H1 (cell line): ENCODE results near the gene CLCN5. TPM values are rescaled to one million over a fixed set of nuclear protein-coding genes. Genes with fewer than 3 reads are reported as not detected.

Source experiments
- CTCF ChIA-PET: fragments of 300-600 bp; sonication (Branson Sonifier 250); formaldehyde crosslinking; loops from one replicate; lab custom pipeline; 2021; ENCODE audit not compliant: partially characterized antibody; lab: Charles Lee
- POLR2A ChIA-PET: fragments of 300-600 bp; sonication (Branson Sonifier 250); formaldehyde crosslinking; loops from one replicate; lab custom pipeline; 2021; ENCODE audit warnings: inconsistent platforms; ENCODE audit not compliant: partially characterized antibody; lab: Charles Lee
- DNase-seq, 2 experiments: peaks; one replicate each; pipeline versions ENCODE4 v3.0.0 to v3.0.0-alpha.2; 2010 to 2022; ENCODE audit warnings: low spot score in 2 of 2, low read depth in 1 of 2, mixed read lengths in 1 of 2
- FAIRE-seq: peaks from 2 replicates; lab custom pipeline; 2011; peaks lifted over from hg19 to GRCh38; lab: Jason Lieb, UNC
- H2AFZ ChIP-seq: 2 replicates; pipeline ENCODE4 v1.8.1; 2012; ENCODE audit warnings: low read length, inconsistent platforms
- H2AK5ac ChIP-seq: 2 replicates; pipeline ENCODE4 v1.6.1; 2013; ENCODE audit warnings: low read depth, low read length
- H2BK120ac ChIP-seq: replicated peaks from 2 replicates; pipeline ENCODE3; 2013; ENCODE audit warnings: low read depth, low read length, inconsistent platforms
- H2BK12ac ChIP-seq: 2 replicates; pipeline ENCODE4 v1.6.1; 2013; ENCODE audit warnings: low read depth, low read length
- H2BK15ac ChIP-seq: 2 replicates; pipeline ENCODE4 v1.6.1; 2013; ENCODE audit warnings: low read length
- H2BK20ac ChIP-seq: 2 replicates; pipeline ENCODE4 v1.6.1; 2013; ENCODE audit warnings: low read length
- H2BK5ac ChIP-seq: 2 replicates; pipeline ENCODE4 v1.6.1; 2013; ENCODE audit warnings: low read depth, low read length
- H3K14ac ChIP-seq: 2 replicates; pipeline ENCODE4 v1.6.1; 2013; ENCODE audit warnings: inconsistent platforms; ENCODE audit not compliant: insufficient read length
- H3K18ac ChIP-seq: 2 replicates; pipeline ENCODE4 v1.6.1; 2013; ENCODE audit warnings: low read length; ENCODE audit errors: extremely low read depth
- H3K23ac ChIP-seq: 2 replicates; pipeline ENCODE4 v1.6.1; 2013; ENCODE audit warnings: inconsistent platforms; ENCODE audit not compliant: insufficient read length
- H3K23me2 ChIP-seq: 2 replicates; pipeline ENCODE4 v1.6.1; 2013; ENCODE audit warnings: low read depth, low read length
- H3K27ac ChIP-seq: 2 replicates; pipeline ENCODE4 v1.6.1; 2011; ENCODE audit warnings: low read depth, low read length, inconsistent platforms
- H3K27me3 ChIP-seq, 4 experiments: replicated peaks in 1 of 4; 1 replicate in 1 of 4; 2 replicates in 3 of 4; pipeline versions ENCODE4 v1.6.1 to v1.8.1; 2011 to 2013; ENCODE audit warnings: low read length in 3 of 4, mild to moderate bottlenecking in 3 of 4, inconsistent platforms in 2 of 4, mixed read lengths in 2 of 4, moderate library complexity in 1 of 4; ENCODE audit not compliant: control insufficient read depth in 3 of 4, insufficient read depth in 3 of 4; ENCODE audit errors: extremely low read depth in 1 of 4
- H3K36me3 ChIP-seq, 4 experiments: 2 replicates each; pipeline versions ENCODE4 v1.6.1 to v1.8.1; 2011 to 2013; ENCODE audit warnings: mild to moderate bottlenecking in 4 of 4, low read length in 3 of 4, moderate library complexity in 2 of 4, control low read depth in 1 of 4, inconsistent platforms in 1 of 4; ENCODE audit not compliant: insufficient read depth in 4 of 4, control insufficient read depth in 2 of 4
- H3K4ac ChIP-seq: replicated peaks from 2 replicates; pipeline ENCODE3; 2013; ENCODE audit warnings: low read length, low read depth, mixed read lengths, inconsistent platforms; ENCODE audit not compliant: insufficient read length
- H3K4me1 ChIP-seq, 4 experiments: replicated peaks in 1 of 4; 1 replicate in 1 of 4; 2 replicates in 3 of 4; pipeline versions ENCODE4 v1.6.1 to v1.8.1; 2011 to 2013; ENCODE audit warnings: low read length in 3 of 4, inconsistent platforms in 2 of 4, mixed read lengths in 1 of 4; ENCODE audit not compliant: insufficient read depth in 4 of 4, control insufficient read depth in 3 of 4
- H3K4me2 ChIP-seq, 2 experiments: 2 replicates each; pipeline versions ENCODE4 v1.6.1 to v1.8.1; 2011 to 2013; ENCODE audit warnings: low read depth in 2 of 2, low read length in 2 of 2, control low read depth in 1 of 2, inconsistent platforms in 1 of 2, mild to moderate bottlenecking in 1 of 2; ENCODE audit not compliant: insufficient read depth in 1 of 2
- H3K4me3 ChIP-seq, 4 experiments: fragments of 200-600, 300-600 bp in 1 of 4; sonication (generic), shearing (Covaris generic), sonication (Bioruptor Twin) in 1 of 4; 2 replicates each; pipeline versions ENCODE4 v1.5.1 to v1.8.1; 2011 to 2016; ENCODE audit warnings: low read length in 4 of 4, low read depth in 3 of 4, control low read depth in 2 of 4, inconsistent platforms in 2 of 4, mild to moderate bottlenecking in 2 of 4, mixed read lengths in 1 of 4, moderate library complexity in 1 of 4; ENCODE audit not compliant: insufficient read depth in 2 of 4; ENCODE audit errors: extremely low read depth in 1 of 4
- H3K56ac ChIP-seq: replicated peaks from 2 replicates; pipeline ENCODE3; 2013; ENCODE audit warnings: low read depth, mild to moderate bottlenecking, mixed read lengths, low read length, inconsistent platforms; ENCODE audit not compliant: insufficient read length
- H3K79me1 ChIP-seq: 2 replicates; pipeline ENCODE4 v1.6.1; 2013; ENCODE audit warnings: low read depth, low read length, control low read depth
- H3K79me2 ChIP-seq, 2 experiments: 2 replicates each; pipeline versions ENCODE4 v1.6.1 to v1.8.1; 2012 to 2013; ENCODE audit warnings: low read length in 2 of 2, mild to moderate bottlenecking in 2 of 2, inconsistent platforms in 1 of 2; ENCODE audit not compliant: insufficient read depth in 2 of 2, control insufficient read depth in 1 of 2
- H3K9ac ChIP-seq, 4 experiments: replicated peaks in 1 of 4; 1 replicate in 1 of 4; 2 replicates in 3 of 4; pipeline versions ENCODE4 v1.6.1 to v1.8.1; 2011 to 2013; ENCODE audit warnings: low read depth in 3 of 4, low read length in 3 of 4, control low read depth in 2 of 4, mild to moderate bottlenecking in 2 of 4, moderate library complexity in 2 of 4, inconsistent platforms in 1 of 4; ENCODE audit errors: extremely low read depth in 1 of 4
- H3K9me3 ChIP-seq, 2 experiments: 2 replicates each; pipeline versions ENCODE4 v1.6.1 to v1.8.1; 2012 to 2013; ENCODE audit warnings: mild to moderate bottlenecking in 2 of 2, moderate library complexity in 2 of 2, control low read depth in 1 of 2, inconsistent platforms in 1 of 2, low read depth in 1 of 2, low read length in 1 of 2, mixed read lengths in 1 of 2; ENCODE audit not compliant: insufficient read depth in 2 of 2
- H4K20me1 ChIP-seq, 2 experiments: replicated peaks in 1 of 2; 2 replicates each; pipeline versions ENCODE3 to v1.8.1; 2011 to 2013; ENCODE audit warnings: inconsistent platforms in 2 of 2, low read length in 2 of 2, mild to moderate bottlenecking in 1 of 2; ENCODE audit not compliant: insufficient read depth in 2 of 2, control insufficient read depth in 1 of 2
- H4K5ac ChIP-seq: 2 replicates; pipeline ENCODE4 v1.6.1; 2013; ENCODE audit warnings: low read length, low read depth, mixed read lengths, inconsistent platforms; ENCODE audit not compliant: insufficient read length
- H4K8ac ChIP-seq: 2 replicates; pipeline ENCODE4 v1.8.0; 2013; ENCODE audit warnings: mild to moderate bottlenecking, moderate library complexity, low read length, inconsistent platforms; ENCODE audit not compliant: insufficient read depth; ENCODE audit errors: extremely low read depth
- H4K91ac ChIP-seq: replicated peaks from 2 replicates; pipeline ENCODE3; 2013; ENCODE audit warnings: low read length, mixed read lengths, inconsistent platforms; ENCODE audit not compliant: insufficient read length
- JUND ChIP-seq: IDR thresholded peaks from 2 replicates; pipeline ENCODE4 v1.6.1; 2011; ENCODE audit warnings: mild to moderate bottlenecking, improper control_type of control experiment, low read length
- RNF2 ChIP-seq: fragments of 200-900, 300-1000 bp; sonication (generic); IDR thresholded peaks from 2 replicates; pipeline ENCODE4 v1.7.1; 2016; ENCODE audit warnings: borderline replicate concordance, low read depth, mild to moderate bottlenecking, antibody characterized with exemption, low read length; ENCODE audit not compliant: poor library complexity, severe bottlenecking; ENCODE audit errors: missing control alignments
- SRF ChIP-seq: IDR thresholded peaks from 2 replicates; pipeline ENCODE4 v1.6.1; 2011; ENCODE audit warnings: mild to moderate bottlenecking, low read depth, low read length, moderate library complexity
- USF2 ChIP-seq: IDR thresholded peaks from 2 replicates; pipeline ENCODE4 v1.6.1; 2011; ENCODE audit warnings: low read length, improper control_type of control experiment
- WGBS, 2 experiments: shearing (Covaris generic) in 1 of 2; methylation state at CpG; one replicate each; pipeline versions ENCODE4 v1.1.6 to v1.1.7; 2013 to 2015; ENCODE audit warnings: low lambda C conversion rate in 2 of 2, mixed read lengths in 2 of 2, inconsistent platforms in 1 of 2, low coverage in 1 of 2, missing lambda C conversion rate in 1 of 2; ENCODE audit not compliant: insufficient replicate concordance in 2 of 2, insufficient coverage in 1 of 2, insufficient read length in 1 of 2; ENCODE audit errors: extremely low coverage in 1 of 2, missing lambda C conversion rate in 1 of 2; 5-methylcytosine and 5-hydroxymethylcytosine counted together
- polyA plus RNA-seq, 7 experiments: library from polyadenylated mRNA; depleted of rRNA in 3 of 7; stranded (reverse) in 5 of 7; unstranded in 2 of 7; fragments of >200 nt in 5 of 7; fragments of 200-250 nt in 2 of 7; gene quantifications; 1 replicate in 5 of 7; 2 replicates in 1 of 7; 4 replicates in 1 of 7; pipeline versions ENCODE4 v1.2.1 to v1.2.3, GENCODE V29; 2011 to 2013; ENCODE audit warnings: missing spikeins in 2 of 7, mixed read lengths in 2 of 7
- total RNA-seq: library from RNA; stranded (reverse); fragmentation: NEBNext Ultra II Directional; extraction: Animal tissue kit (Norgen Biotek cat#: 25700); gene quantifications from 2 replicates; pipeline ENCODE4 v1.2.1, GENCODE V29; 2021

The CLCN5 gene
- total and polyA plus RNA-seq, 2 of the 8 experiments (the other 6 are each of a cell fraction or from before 2014, with no cell fraction given) = 4.2 to 9.7 TPM

- Histone ChIP-seq H3K79me1 (no peaks in the 10 kb centered on the region), H3K4me3 (no peak overlapping the region), H3K4me2 (no peak overlapping the region), H3K9me3 (no peaks in the 10 kb centered on the region), H4K8ac (no peak overlapping the region), H4K20me1 (peaks cover 0 to 1% of the 10 kb centered on the region in 2 experiments), H3K9ac (no peak overlapping the region), H2AFZ (no peak overlapping the region), H2BK12ac (no peak overlapping the region), H2BK120ac (no peak overlapping the region), H3K23me2 (no peaks in the 10 kb centered on the region), H3K14ac (no peak overlapping the region), H3K4ac (no peak overlapping the region), H3K4me1 (no peaks in the 10 kb centered on the region), H2BK20ac (no peak overlapping the region), H3K23ac (no peak overlapping the region), H3K27me3 (no peaks in the 10 kb centered on the region), H4K91ac (no peak overlapping the region), H2AK5ac (no peak overlapping the region), H3K36me3 (no peaks in the 10 kb centered on the region), H3K27ac (no peak overlapping the region), H3K56ac (no peak overlapping the region), H3K18ac (no peak overlapping the region), H2BK15ac (no peak overlapping the region), H2BK5ac (no peak overlapping the region), H3K79me2 (no peaks in the 10 kb centered on the region), H4K5ac (no peak overlapping the region)
- ChIA-PET POLR2A (no interaction called here), CTCF (no interaction called here)
- 75% methylated on average over 4 of the region's 4 CpGs; no CpG with 5 or more reads in 1 of the 2 experiments for WGBS, 2 experiments
- DNase-seq (no peak), FAIRE-seq (no peak)
- no peak for TF ChIP-seq RNF2
- no peak for TF ChIP-seq USF2
- no peak for TF ChIP-seq JUND
- TF ChIP-seq SRF = no peak
These were observed 36.5 kb downstream of the CLCN5 start for GRCh38 chrX:49958727-49959485.
